Rectal smooth muscle tissue (tissue), 1 donor: ENCODE results near the gene GPHN.

Experiments
- H3K27ac ChIP-seq: one replicate; pipeline ENCODE4 v1.7.0; 2013; ENCODE audit warnings: low read depth, low read length, inconsistent platforms
- H3K27me3 ChIP-seq: one replicate; pipeline ENCODE4 v1.7.0; 2013; ENCODE audit warnings: low read length; ENCODE audit not compliant: control insufficient read depth, insufficient read depth
- H3K36me3 ChIP-seq: one replicate; pipeline ENCODE4 v1.7.0; 2013; ENCODE audit warnings: low read length; ENCODE audit not compliant: control insufficient read depth, insufficient read depth
- H3K4me1 ChIP-seq: one replicate; pipeline ENCODE4 v1.7.0; 2013; ENCODE audit warnings: low read length; ENCODE audit not compliant: control insufficient read depth, insufficient read depth
- H3K4me3 ChIP-seq: one replicate; pipeline ENCODE4 v1.7.0; 2013; ENCODE audit warnings: low read length
- H3K9ac ChIP-seq: one replicate; pipeline ENCODE4 v1.7.0; 2013; ENCODE audit warnings: low read length

GPHN gene

DNA sequence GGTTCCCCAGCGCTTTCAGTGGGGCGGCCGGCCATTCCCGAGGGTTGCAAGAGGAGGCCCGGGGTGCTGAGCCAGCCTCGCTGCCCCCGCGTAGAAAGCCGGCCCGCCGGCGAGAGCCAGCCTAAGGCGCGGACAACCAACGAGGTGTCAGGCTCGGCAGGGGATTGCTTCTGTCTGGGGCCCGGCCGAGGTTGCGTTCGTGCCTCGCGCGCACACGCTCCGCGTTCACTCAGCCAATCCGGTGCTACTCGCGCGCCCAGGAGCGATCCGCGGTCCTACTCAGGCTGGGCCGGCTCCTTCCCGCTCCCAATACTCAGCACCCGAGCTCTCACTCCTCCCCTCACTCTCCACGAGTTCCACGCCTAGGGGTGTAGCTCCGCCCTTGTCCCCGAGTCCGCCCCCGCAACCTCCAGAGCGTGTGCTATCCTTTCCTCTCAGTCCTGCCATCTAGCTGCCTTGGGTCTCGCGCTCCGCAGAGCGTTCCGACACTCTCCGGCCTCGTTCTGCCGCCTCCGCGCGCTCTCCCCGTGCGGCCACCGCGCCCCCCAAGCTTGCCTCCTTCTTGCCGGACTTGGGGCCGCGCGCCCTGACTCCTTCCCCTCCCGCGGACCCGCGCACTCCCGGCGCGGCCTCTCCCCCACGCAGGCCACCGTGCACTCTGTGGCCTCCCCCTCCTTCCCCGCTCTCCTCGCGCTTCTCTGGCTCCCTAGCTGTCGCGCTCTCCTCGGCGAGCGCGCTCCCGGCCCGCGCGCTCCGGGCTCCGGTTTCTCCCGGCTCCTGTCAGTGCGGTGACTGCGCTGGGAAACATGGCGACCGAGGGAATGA is at the start of gene GPHN:
Gene GPHN (plus strand): TSS at position 426 of the 825 bp plus-strand sequence.
- no peaks in the 10 kb centered on the region for H3K27me3 ChIP-seq
- H3K36me3 ChIP-seq, result no peaks in the 10 kb centered on the region
- H3K4me3 ChIP-seq, result peak within 1 kb of the TSS; percentile 99
- peaks cover 3% of the 10 kb centered on the region for H3K4me1 ChIP-seq
- H3K27ac ChIP-seq, result peak within 1 kb of the TSS; percentile 88
- peak within 1 kb of the TSS; percentile 76 for H3K9ac ChIP-seq

DNA sequence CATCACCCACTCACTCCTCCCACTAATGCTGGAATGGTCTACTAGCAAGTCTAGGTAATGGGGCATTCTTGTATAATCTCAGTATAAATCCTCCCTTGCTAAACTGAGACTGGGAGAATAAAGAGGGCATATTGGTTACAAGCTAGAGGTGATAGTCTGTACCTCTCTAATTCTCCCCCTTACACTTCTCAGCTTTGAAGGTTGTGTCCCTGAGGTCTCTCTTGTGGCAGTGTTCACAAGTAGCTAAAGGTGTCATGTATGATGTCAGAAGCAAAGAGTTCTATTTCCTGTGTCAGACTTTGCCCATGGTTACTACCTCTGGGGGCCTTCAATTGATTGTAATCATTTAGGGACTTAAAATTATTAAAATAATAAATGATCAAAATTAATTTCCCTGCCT is 48.3 kb upstream of the GPHN start:
- H3K36me3 ChIP-seq, result no peaks in the 10 kb centered on the region
- no peak overlapping the region for H3K9ac ChIP-seq
- H3K27ac ChIP-seq, result no peak overlapping the region
- no peaks in the 10 kb centered on the region for H3K27me3 ChIP-seq
- H3K4me3 ChIP-seq, result no peak overlapping the region
- no peaks in the 10 kb centered on the region for H3K4me1 ChIP-seq

DNA sequence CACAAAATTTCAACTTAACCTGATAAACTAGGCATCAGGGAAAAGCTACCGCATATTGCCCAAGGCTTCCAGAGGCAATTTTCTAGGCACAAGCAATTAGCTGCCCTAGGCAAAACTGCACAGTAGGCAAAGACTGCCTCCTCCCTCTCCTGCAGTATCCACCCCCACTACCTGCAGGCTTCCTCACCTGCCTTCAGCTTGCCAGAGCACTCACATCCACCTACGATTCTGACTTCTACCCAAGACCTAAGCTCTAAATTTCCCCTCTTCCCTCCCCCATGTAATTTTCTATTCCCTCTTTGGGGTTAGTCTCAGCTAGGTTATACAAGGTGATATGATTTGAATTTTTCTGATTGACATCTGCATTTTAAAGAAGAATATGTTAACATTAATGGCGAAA is 43.7 kb upstream of the GPHN start:
- H3K9ac ChIP-seq, result no peak overlapping the region
- no peak overlapping the region for H3K27ac ChIP-seq
- H3K4me3 ChIP-seq, result no peak overlapping the region
- no peaks in the 10 kb centered on the region for H3K36me3 ChIP-seq
- H3K4me1 ChIP-seq, result no peaks in the 10 kb centered on the region
- H3K27me3 ChIP-seq, result no peaks in the 10 kb centered on the region

- Histone ChIP-seq H3K27me3 (no peaks in the 10 kb centered on the region), H3K4me3 (no peak overlapping the region), H3K4me1 (no peaks in the 10 kb centered on the region), H3K9ac (no peak overlapping the region), H3K36me3 (no peaks in the 10 kb centered on the region), H3K27ac (no peak overlapping the region)
These were observed 39.1 kb upstream of the GPHN start for GRCh38 chr14:66468778-66469367.

GRCh38 chr14:66471584-66471983 is 36.4 kb upstream of the GPHN start:
- H3K4me3 ChIP-seq, result no peak overlapping the region
- no peak overlapping the region for H3K27ac ChIP-seq
- no peak overlapping the region for H3K9ac ChIP-seq
- H3K4me1 ChIP-seq, result no peaks in the 10 kb centered on the region
- H3K27me3 ChIP-seq, result no peaks in the 10 kb centered on the region
- no peaks in the 10 kb centered on the region for H3K36me3 ChIP-seq

DNA sequence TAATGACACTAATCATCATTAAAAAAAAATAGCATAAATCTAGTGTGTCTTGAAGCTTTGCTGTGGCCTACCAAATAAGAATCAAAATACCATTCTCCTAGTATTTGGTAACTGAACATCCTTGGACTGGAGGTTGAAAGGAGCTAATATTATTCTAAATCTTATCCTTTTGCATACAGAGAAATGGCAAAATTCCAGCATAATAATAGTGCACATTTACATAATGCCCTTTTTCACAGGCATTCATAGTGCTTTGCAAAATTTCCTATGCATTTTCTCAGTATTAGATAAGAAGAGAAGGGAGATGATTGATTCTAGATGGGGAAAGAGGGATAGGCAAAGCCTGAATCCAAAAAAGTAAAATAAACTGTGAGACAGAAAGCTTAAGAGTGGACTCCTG is 35.7 kb upstream of the GPHN start:
- Histone ChIP-seq H3K9ac (no peak overlapping the region), H3K4me1 (no peaks in the 10 kb centered on the region), H3K4me3 (no peak overlapping the region), H3K36me3 (no peaks in the 10 kb centered on the region), H3K27me3 (no peaks in the 10 kb centered on the region), H3K27ac (no peak overlapping the region)

DNA sequence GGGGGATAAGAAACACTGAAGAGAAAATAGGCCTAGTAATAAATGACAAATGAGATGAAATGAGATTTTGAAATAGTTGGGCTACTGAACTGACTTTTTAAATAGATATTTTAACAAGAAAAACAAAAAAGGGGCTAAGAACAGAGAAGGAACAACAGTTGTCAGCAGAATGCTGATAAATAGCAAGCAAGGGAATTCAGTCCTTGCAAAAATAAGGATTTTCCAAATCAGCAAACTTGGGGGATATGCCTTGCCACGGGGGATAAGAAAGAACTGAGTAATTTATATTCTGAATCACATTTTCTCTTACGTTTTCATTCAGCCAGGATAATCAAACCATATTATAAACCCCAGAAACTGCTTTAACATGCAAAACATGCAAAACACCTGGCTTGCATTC is 34.7 kb upstream of the GPHN start:
- Histone ChIP-seq H3K4me1 (no peaks in the 10 kb centered on the region), H3K27me3 (no peaks in the 10 kb centered on the region), H3K27ac (no peak overlapping the region), H3K36me3 (no peaks in the 10 kb centered on the region), H3K4me3 (no peak overlapping the region), H3K9ac (no peak overlapping the region)

GRCh38 chr14:66476964-66477363 is 31.0 kb upstream of the GPHN start:
- Histone ChIP-seq H3K27ac (no peak overlapping the region), H3K36me3 (no peaks in the 10 kb centered on the region), H3K27me3 (no peaks in the 10 kb centered on the region), H3K4me3 (no peak overlapping the region), H3K4me1 (no peaks in the 10 kb centered on the region), H3K9ac (no peak overlapping the region)

GRCh38 chr14:66477567-66477966 is 30.4 kb upstream of the GPHN start:
- H3K27ac ChIP-seq, result no peak overlapping the region
- no peak overlapping the region for H3K4me3 ChIP-seq
- H3K36me3 ChIP-seq, result no peaks in the 10 kb centered on the region
- H3K9ac ChIP-seq, result no peak overlapping the region
- no peaks in the 10 kb centered on the region for H3K27me3 ChIP-seq
- H3K4me1 ChIP-seq, result no peaks in the 10 kb centered on the region

GRCh38 chr14:66482873-66483272 is 25.1 kb upstream of the GPHN start:
- Histone ChIP-seq H3K4me3 (no peak overlapping the region), H3K36me3 (no peaks in the 10 kb centered on the region), H3K27me3 (no peaks in the 10 kb centered on the region), H3K9ac (no peak overlapping the region), H3K27ac (no peak overlapping the region), H3K4me1 (no peaks in the 10 kb centered on the region)

DNA sequence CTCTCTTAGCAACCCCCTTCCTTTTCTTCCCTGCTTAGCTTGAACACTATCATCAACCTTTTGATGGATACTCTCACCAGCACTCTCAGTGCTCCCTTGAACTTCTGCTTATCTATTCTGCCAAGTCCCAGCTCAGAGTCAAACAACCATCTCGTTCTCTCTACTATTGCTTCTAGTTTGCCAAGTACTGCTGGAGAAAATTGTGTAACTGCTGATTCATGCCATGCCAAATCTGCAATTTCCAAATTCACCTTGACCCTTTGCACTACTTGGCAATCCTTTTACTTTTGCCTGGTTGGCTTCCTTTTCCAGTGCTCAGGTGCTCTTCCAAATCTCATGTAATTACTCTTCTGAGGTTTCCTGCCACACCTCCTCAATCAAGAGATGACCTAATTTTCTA is 24.6 kb upstream of the GPHN start:
- Histone ChIP-seq H3K27ac (no peak overlapping the region), H3K9ac (no peak overlapping the region), H3K4me3 (no peak overlapping the region), H3K27me3 (no peaks in the 10 kb centered on the region), H3K4me1 (no peaks in the 10 kb centered on the region), H3K36me3 (no peaks in the 10 kb centered on the region)

GRCh38 chr14:66485029-66485428 is 22.9 kb upstream of the GPHN start:
- no peaks in the 10 kb centered on the region for H3K27me3 ChIP-seq
- no peak overlapping the region for H3K9ac ChIP-seq
- no peak overlapping the region for H3K4me3 ChIP-seq
- H3K27ac ChIP-seq, result no peak overlapping the region
- no peaks in the 10 kb centered on the region for H3K4me1 ChIP-seq
- no peaks in the 10 kb centered on the region for H3K36me3 ChIP-seq

DNA sequence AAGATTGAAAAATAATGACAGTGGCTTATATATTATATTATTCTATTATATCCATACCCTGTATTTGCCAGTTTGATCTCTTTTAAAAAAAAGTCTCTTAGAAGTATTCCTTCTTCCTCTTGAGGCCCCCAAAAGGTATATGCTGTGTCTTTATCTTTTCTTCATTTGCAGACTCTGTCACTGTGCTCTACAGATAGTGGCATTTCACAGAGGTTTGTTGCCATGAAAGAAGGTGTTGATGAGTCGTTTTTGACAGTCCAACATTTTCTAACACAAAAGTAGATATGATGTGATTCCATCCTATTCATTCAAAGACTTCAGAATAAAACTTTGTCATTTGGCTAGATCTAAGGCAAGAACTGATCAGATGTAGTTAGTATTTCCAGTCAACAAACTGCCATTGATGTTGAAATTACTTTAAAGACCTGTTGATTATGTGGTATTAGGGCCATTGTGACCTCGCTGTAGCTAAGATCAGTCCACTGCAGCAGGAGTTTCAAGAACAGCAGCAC is 22.0 kb upstream of the GPHN start, which contains the start of gene CCDC196:
Gene CCDC196 (plus strand): TSS at position 462 of the 512 bp plus-strand sequence. CDS start 132 bp downstream, outside the sequence.
- Histone ChIP-seq H3K36me3 (no peaks in the 10 kb centered on the region), H3K4me3 (no peak within 1 kb of the TSS), H3K9ac (no peak within 1 kb of the TSS), H3K4me1 (no peaks in the 10 kb centered on the region), H3K27me3 (no peaks in the 10 kb centered on the region), H3K27ac (no peak within 1 kb of the TSS)
